GM12874 (cell line): ENCODE data around the gene KLHL25.

Experiments
- CTCF ChIP-seq: IDR thresholded peaks from 2 replicates; pipeline ENCODE4 v1.5.1; 2011; ENCODE audit warnings: low read depth, mild to moderate bottlenecking, control low read depth, low read length, moderate library complexity; ENCODE audit not compliant: insufficient read depth

Gene KLHL25

GRCh38 chr15:85764649-85765277, 30.0 kb downstream of the KLHL25 start:
- TF ChIP-seq CTCF, result no peak

GRCh38 chr15:85763673-85764633, 30.8 kb downstream of the KLHL25 start:
- no peak for TF ChIP-seq CTCF

- no peak for TF ChIP-seq CTCF
These were observed 31.6 kb downstream of the KLHL25 start for GRCh38 chr15:85763157-85763556.

- no peak for TF ChIP-seq CTCF
These were observed 32.0 kb downstream of the KLHL25 start for GRCh38 chr15:85762756-85763127.

- no peak for TF ChIP-seq CTCF
These were observed 32.5 kb downstream of the KLHL25 start for GRCh38 chr15:85762039-85762755.

- TF ChIP-seq CTCF, result no peak
These were observed 33.1 kb downstream of the KLHL25 start for GRCh38 chr15:85761635-85762034.
